Heart right ventricle (tissue), 16 donors: Measurements from ENCODE around the gene ZNF112. TPM values are rescaled to one million over a fixed set of nuclear protein-coding genes. Genes with fewer than 3 reads are reported as not detected.
A peak's percentile ranks its signal among the peaks of the same experiment; 100 is the strongest.

Experiments
- ATAC-seq, 8 donors: fragments of 200-7000 bp; cut with Tn5 transposase; one replicate each; pipeline ENCODE4 v1.9.1; 2020; ENCODE audit warnings: mild to moderate bottlenecking in 8 of 8, moderate library complexity in 8 of 8, moderate number of reproducible peaks in 1 of 8
- DNase-seq, 2 donors: peaks; one replicate each; pipeline ENCODE4 v3.0.0-alpha.2; 2020
- H3K27ac ChIP-seq, 10 donors: fragments of 200-600 bp; sonication (generic) in 2 of 10; one replicate each; pipeline versions ENCODE4 v1.5.0 to v1.8.0; 2020 to 2022; ENCODE audit warnings: mild to moderate bottlenecking in 3 of 10
- H3K27me3 ChIP-seq, 7 donors: fragments of 200-600 bp; one replicate each; pipeline ENCODE4 v1.8.0; 2021 to 2022; ENCODE audit warnings: mild to moderate bottlenecking in 2 of 7
- H3K36me3 ChIP-seq, 9 donors: fragments of 200-600 bp; sonication (generic) in 1 of 9; one replicate each; pipeline versions ENCODE4 v1.5.0 to v1.8.0; 2020 to 2022; ENCODE audit warnings: mild to moderate bottlenecking in 2 of 9
- H3K4me1 ChIP-seq, 9 donors: fragments of 200-600 bp; sonication (generic) in 1 of 9; one replicate each; pipeline versions ENCODE4 v1.5.0 to v1.8.0; 2020 to 2022; ENCODE audit warnings: mild to moderate bottlenecking in 4 of 9
- H3K4me3 ChIP-seq, 10 donors: fragments of 200-600 bp; sonication (generic) in 2 of 10; one replicate each; pipeline versions ENCODE4 v1.5.0 to v1.8.0; 2020 to 2022; ENCODE audit warnings: mild to moderate bottlenecking in 7 of 10, moderate library complexity in 2 of 10
- H3K9me3 ChIP-seq, 11 donors: fragments of 200-600 bp in 10 of 11; sonication (generic) in 2 of 11; one replicate each; pipeline versions ENCODE4 v1.5.0 to v1.8.0; 2013 to 2022; ENCODE audit warnings: mild to moderate bottlenecking in 2 of 11, control low read depth in 1 of 11, moderate library complexity in 1 of 11
- CTCF ChIP-seq, 9 donors: fragments of 200-600 bp; sonication (generic) in 2 of 9; IDR thresholded peaks; one replicate each; pipeline versions ENCODE4 v1.5.0 to v1.8.0; 2021 to 2022; ENCODE audit warnings: antibody characterized with exemption in 9 of 9, mild to moderate bottlenecking in 5 of 9, moderate library complexity in 1 of 9
- WGBS, 2 donors: extraction: QIAGEN DNeasy Blood & Tissue Kit; methylation state at CpG; one replicate each; pipeline ENCODE4 v1.1.7; 2013; ENCODE audit warnings: inconsistent platforms in 1 of 2; 5-methylcytosine and 5-hydroxymethylcytosine counted together
- intact Hi-C, 10 donors: fragments of 100-400 bp; cut with DNase I; formaldehyde crosslinking; loops; one replicate each; pipeline versions ENCODE4 v1.11.1 to v1.14.2; 2022
- polyA plus RNA-seq, 2 donors: library from polyadenylated mRNA; stranded (reverse); fragments of 200-250 nt; gene quantifications; one replicate each; pipeline ENCODE4 v1.2.3, GENCODE V29; 2013
- total RNA-seq, 10 donors: library from RNA; stranded (reverse); fragmentation: NEBNext Ultra II Directional in 3 of 10; extraction: Animal tissue kit (Norgen Biotek cat#: 25700) in 3 of 10; gene quantifications; one replicate each; pipeline versions ENCODE4 v1.2.1 to v1.2.4, GENCODE V29; 2021 to 2023
- donor health status: Arrhythmogenic right ventricular cardiomyopathy.
- donor health status: ischemic (EF 13 %, LVEDD 7.1; RV severe dilation, severe dysfunction).
- donor health status: healthy with polysubstance abuse.
- donor health status: DM: no; HTN: yes; CAD: no.
- donor health status: DM: no; HTN: no; CAD: no.
- donor health status: ischemic (EF 25% LVEDD 6.9; RV normal size, moderate dysfunction).
- donor health status: ischemic (EF 25% LVEDD 5.7; RV mildly dilated, moderate dysfunction).
- donor health status: healthy.
- donor health status: DM: yes; HTN: yes; CAD: no.
- donor health status: Ischemic cardiomyopathy.
- donor health status: ischemic (EF 35%, LVEDD 5.7; RV mildly dilated, moderate dysfunction).
- donor health status: nonischemic (EF 11% LVEDD 7.7; RV severe dilation, severe dysfunction).
- donor health status: DM: yes; HTN: yes; CAD: no.
- donor health status: PGD.
- donor health status: ischemic (EF 29% LVEDD 5.4; RV normal size, mild dysfunction).
- donor health status: nonischemic (EF 23%, LVEDD 6.1; RV moderate dilation, normal function).

Gene ZNF112
- total and polyA plus RNA-seq, 12 donors = 1.5 to 6.4 (median 4.6) TPM

- WGBS, 2 donors = 100% methylated on average over 1 of the region's 1 CpG
- H3K9me3 ChIP-seq = peaks cover 0 to 94% (median 14%) of the 10 kb centered on the region in 11 donors
- no peak overlapping the region for H3K4me3 ChIP-seq
- H3K36me3 ChIP-seq = no peaks in the 10 kb centered on the region
- H3K27ac ChIP-seq = no peak overlapping the region
- H3K27me3 ChIP-seq = no peaks in the 10 kb centered on the region
- intact Hi-C loops = no loop called here
- DNase-seq (no peak), ATAC-seq (no peak)
- no peaks in the 10 kb centered on the region for H3K4me1 ChIP-seq
- no peak for TF ChIP-seq CTCF (IDR thresholded peaks at IDR 0.05)
Measured at GRCh38 chr19:44313231-44313630, 43.2 kb downstream of the ZNF112 start.

GRCh38 chr19:44308011-44308410 lies 48.5 kb downstream of the ZNF112 start:
- Histone ChIP-seq H3K9me3 (peaks cover 0 to 69% (median 10%) of the 10 kb centered on the region in 11 donors), H3K27me3 (no peaks in the 10 kb centered on the region), H3K4me1 (peaks cover 3 to 16% (median 12%) of the 10 kb centered on the region in 9 donors), H3K36me3 (no peaks in the 10 kb centered on the region), H3K4me3 (no peak overlapping the region), H3K27ac (no peak overlapping the region)
- DNase-seq (no peak), ATAC-seq (no peak)
- 88 to 93% methylated on average over 3 of the region's 3 CpGs for WGBS, 2 donors
- intact Hi-C loops = loop anchor here in 5 of 10 donors (5.0 to 10.0 kb wide), 4 partner anchors 39 to 193 kb away; partner anchors contain the start of genes ZNF112 (in 2 of the 5), ZNF225 (in 2 of the 5) and ZNF227 (in 1 of the 5)
- no peak for TF ChIP-seq CTCF (IDR thresholded peaks at IDR 0.05)

- Histone ChIP-seq H3K4me1 (peaks cover 3 to 16% (median 12%) of the 10 kb centered on the region in 9 donors), H3K36me3 (peaks cover 0 to 15% (median 12%) of the 10 kb centered on the region in 9 donors), H3K27me3 (no peaks in the 10 kb centered on the region), H3K9me3 (peaks cover 0 to 55% (median 10%) of the 10 kb centered on the region in 11 donors), H3K4me3 (no peak overlapping the region), H3K27ac (no peak overlapping the region)
- DNase-seq (no peak), ATAC-seq (no peak)
- WGBS, 2 donors = 86 to 87% methylated on average over 15 of the region's 15 CpGs
- intact Hi-C loops = loop anchor here in 5 of 10 donors (5.0 to 10.0 kb wide), 4 partner anchors 41 to 191 kb away; partner anchors contain the start of genes ZNF112 (in 2 of the 5), ZNF225 (in 2 of the 5) and ZNF227 (in 1 of the 5)
- no peak for TF ChIP-seq CTCF (IDR thresholded peaks at IDR 0.05)
Measured at GRCh38 chr19:44306283-44306682, 50.2 kb downstream of the ZNF112 start.

GRCh38 chr19:44305457-44305856 lies 51.0 kb downstream of the ZNF112 start:
- 82% methylated on average over 4 of the region's 4 CpGs for WGBS, 2 donors
- H3K36me3 ChIP-seq = peaks cover 0 to 23% (median 13%) of the 10 kb centered on the region in 9 donors
- H3K27ac ChIP-seq = peak overlapping the region in 1 of 10 donors; percentile 76
- peaks cover 3 to 16% (median 12%) of the 10 kb centered on the region in 9 donors for H3K4me1 ChIP-seq
- intact Hi-C loops = loop anchor here in 6 of 10 donors (2.0 to 10.0 kb wide), 7 partner anchors 42 to 193 kb away; partner anchors contain the start of genes ZNF112 (in 3 of the 6), ZNF225 (in 3 of the 6) and ZNF227 (in 3 of the 6)
- no peaks in the 10 kb centered on the region for H3K27me3 ChIP-seq
- ATAC-seq (no peak), DNase-seq (no peak)
- TF ChIP-seq CTCF (IDR thresholded peaks at IDR 0.05) = no peak
- H3K9me3 ChIP-seq = peaks cover 0 to 47% (median 10%) of the 10 kb centered on the region in 11 donors
- H3K4me3 ChIP-seq = peak overlapping the region in 8 of 10 donors; percentile 64 to 95 (median 82)
